ENCODE measurements around the gene PEX11B.

PEX11B gene

DNA sequence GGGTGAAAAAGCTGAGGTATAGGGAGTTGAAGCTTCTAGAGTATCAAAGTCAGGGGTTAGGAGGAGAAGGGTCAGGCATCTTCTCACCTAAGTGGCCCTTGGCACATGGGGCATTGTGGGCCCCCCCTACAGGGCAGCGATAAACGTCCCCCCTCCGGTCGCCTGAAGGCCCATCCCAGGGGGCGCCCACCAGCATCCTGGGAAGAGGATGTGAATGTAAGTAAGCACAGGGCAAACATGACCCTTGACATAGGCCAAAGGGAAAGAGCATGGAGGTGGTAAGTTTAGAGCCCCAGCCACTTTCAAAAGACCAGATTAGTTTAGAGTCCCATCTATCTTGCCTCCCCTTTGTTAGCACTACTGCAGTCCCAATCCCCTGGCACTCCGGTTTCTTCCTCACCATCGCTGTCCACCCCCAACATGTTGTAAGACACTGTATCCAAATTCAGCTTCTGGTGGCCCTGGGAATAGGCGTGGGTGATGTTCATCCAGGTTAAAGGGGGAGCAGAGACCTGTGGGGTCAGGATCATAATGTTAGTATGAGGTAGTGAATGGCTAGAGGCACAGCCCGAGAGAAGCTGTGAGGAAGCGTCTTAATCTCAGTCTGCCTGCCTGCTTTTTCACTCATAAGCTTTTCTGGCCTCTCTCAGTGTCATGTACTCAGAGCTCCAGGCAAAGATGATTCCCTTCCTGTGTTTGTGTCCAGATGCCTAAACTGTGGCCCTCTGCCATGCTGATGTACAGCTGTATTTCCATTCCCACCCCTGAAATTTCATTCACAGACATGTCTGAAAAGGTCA, 11.4 kb downstream of the PEX11B start:
- DNase-seq (ENCODE audit: low spot score): no peak

GRCh38 chr1:145901312-145902021, 17.1 kb downstream of the PEX11B start:
- no peak for DNase-seq (ENCODE audit: low spot score)

GRCh38 chr1:145898756-145899155, 19.8 kb downstream of the PEX11B start:
- no peak for DNase-seq (ENCODE audit: low spot score)

- DNase-seq (ENCODE audit: low spot score): no peak
Measured at GRCh38 chr1:145897969-145898368, 20.5 kb downstream of the PEX11B start.

DNA sequence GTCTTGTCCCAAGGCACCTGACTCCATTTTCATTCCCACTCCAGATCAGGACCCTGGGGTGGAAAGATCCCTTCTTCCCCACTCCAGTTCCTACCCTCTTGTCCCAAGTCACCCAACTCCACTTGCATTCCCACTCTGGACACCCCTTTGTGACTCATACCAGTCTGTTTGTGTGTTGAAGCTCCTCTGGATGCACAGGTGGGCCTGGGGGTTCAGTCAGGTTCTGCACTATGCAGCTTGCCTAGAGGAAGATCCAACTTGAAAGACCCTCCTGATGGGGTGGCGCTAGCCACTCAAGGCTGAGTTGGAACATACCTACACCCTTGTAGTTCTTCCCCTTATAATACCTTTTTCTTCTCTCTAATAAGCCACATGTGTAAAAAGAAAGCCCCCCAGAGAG, 23.0 kb downstream of the PEX11B start:
- DNase-seq (ENCODE audit: low spot score): no peak

DNA sequence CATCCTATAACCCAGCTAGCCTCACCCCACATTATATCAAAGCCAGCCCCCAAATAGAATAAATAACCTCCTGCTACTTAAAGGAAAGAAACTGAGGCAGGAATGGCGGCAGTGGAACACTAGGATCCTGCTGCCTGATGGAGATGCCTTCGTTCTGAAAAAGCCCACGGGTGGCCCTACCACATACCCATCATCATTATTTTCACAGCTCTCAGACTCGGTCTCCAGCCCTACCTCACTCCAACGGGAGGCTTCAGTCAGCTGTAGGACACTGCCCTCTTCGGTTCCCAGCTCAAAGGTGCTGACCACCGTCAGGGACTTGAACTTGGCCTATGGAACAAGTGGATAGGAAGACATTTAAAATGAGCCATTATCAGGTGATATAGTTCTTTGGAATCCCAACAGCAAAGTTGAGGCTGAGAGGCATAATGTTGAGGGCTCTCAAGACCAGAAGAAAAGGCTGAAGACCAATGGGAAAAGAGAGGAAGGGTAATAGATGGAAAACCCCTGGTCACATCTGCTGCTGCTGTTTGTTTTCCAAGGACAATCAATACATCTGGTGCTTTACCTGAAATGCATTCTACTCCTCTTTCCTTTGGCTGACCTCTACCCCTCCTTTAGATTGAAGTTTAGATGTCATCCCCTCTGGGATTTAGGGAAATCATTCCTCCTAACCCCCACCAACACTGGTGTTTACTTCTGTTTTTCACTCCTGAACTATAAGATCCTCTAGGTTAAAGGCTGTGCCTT, 25.0 kb downstream of the PEX11B start:
- DNase-seq (ENCODE audit: low spot score): no peak

GRCh38 chr1:145892486-145893087, 25.9 kb downstream of the PEX11B start:
- no peak for DNase-seq (ENCODE audit: low spot score)

- DNase-seq (ENCODE audit: low spot score): peak; percentile 93
Measured at GRCh38 chr1:145891587-145892485, 26.7 kb downstream of the PEX11B start.

GRCh38 chr1:145891143-145891542, 27.4 kb downstream of the PEX11B start:
- no peak for DNase-seq (ENCODE audit: low spot score)

DNA sequence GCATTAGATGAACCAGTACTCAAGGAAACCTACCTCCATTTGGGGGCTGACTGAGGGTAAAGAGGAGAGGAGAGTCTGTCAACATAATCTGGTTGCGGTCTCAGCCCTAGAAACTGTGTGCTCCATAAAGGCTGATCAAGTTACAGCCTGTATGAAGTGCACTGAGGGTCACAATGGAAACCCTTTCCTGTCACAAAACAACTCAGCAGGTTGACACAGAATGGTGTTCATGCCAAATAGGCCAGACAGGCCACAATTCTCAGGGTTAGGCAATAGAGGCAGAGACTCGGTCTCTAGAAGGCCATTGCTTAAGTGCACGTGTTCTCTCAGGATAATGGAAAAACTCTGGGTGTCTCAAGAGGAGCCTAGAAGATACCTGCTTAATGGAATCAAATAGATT, 28.8 kb downstream of the PEX11B start:
- DNase-seq (ENCODE audit: low spot score): no peak

- DNase-seq (ENCODE audit: low spot score): no peak
Measured at GRCh38 chr1:145887631-145888030, 30.9 kb downstream of the PEX11B start.

- no peak for DNase-seq (ENCODE audit: low spot score)
Measured at GRCh38 chr1:145886816-145887215, 31.7 kb downstream of the PEX11B start.

GRCh38 chr1:145886390-145886789, 32.1 kb downstream of the PEX11B start:
- no peak for DNase-seq (ENCODE audit: low spot score)

DNA sequence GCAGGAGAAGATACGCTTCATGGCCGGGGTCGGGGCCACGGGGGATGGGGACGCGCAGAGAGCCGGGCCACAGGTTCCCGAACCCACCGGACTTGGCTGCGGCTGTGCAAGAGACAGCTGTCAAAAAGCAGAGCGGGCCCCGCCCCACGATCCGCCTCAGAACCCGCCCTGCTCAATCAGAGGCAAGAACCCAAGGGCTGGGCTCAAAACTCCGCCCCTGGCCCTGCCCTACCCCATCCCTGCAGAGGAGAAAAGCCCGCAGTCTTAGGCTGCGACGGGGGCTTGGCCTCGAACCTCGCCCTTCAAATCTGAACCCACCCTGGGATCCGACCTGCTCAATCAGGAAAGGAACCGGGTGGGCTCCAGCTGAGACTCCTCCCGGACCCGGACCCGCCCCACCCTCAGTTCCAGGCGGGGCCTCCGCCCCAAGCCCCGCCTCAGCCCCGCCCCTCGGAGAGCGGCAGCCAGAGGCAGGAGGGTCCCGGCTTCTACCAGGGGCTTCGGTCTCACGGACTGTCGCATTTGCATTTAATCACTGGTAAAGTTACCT, 32.7 kb downstream of the PEX11B start, which contains the start of gene ANKRD35:
Gene ANKRD35 (minus strand): TSS at position 129 of the 550 bp plus-strand sequence. CDS start 108 bp downstream, at position 21.
- DNase-seq (ENCODE audit: low spot score): peak; percentile 95

GRCh38 chr1:145884675-145885074, 33.8 kb downstream of the PEX11B start:
- DNase-seq (ENCODE audit: low spot score): peak; percentile 48

DNA sequence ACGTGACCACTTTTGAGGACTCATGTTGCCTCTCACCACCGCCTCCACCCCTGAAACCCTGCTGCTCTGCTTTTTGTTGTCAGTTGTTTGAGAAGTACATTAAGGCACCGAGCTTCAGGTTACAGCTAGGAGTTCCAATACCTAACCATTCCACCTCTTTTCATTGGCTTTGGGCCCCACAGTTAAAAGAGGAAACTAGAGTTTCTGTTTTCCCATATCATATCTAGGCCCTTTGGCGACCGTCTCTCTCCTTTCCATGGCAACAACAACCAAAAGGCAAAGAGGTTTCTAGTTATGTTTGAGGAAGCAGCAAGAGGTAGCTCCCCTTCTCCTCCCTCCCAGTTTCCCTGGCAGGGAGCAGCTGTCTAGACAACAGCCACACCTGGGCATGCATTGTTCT, 38.7 kb downstream of the PEX11B start:
- DNase-seq (ENCODE audit: low spot score): no peak

DNA sequence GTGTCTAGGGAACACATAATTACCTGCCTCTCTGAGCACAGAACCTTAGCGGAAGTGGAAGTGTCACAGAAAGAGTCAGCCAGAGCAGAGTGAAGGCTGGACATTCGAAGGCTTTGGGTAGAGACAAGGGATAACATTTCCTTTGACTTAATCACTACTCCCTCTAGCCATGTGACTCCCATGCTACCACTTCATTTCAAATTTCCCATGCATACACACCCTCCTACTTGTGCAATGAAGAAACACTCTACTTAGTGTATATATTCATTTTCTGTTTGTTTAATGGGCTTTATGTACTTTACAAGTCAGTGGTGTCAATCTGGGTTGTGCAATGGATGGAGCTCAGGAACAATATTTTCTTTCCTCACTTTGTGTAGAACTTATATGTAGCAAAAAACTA, 39.8 kb downstream of the PEX11B start:
- no peak for DNase-seq (ENCODE audit: low spot score)

GRCh38 chr1:145877923-145878486, 40.5 kb downstream of the PEX11B start:
- DNase-seq (ENCODE audit: low spot score): no peak

DNA sequence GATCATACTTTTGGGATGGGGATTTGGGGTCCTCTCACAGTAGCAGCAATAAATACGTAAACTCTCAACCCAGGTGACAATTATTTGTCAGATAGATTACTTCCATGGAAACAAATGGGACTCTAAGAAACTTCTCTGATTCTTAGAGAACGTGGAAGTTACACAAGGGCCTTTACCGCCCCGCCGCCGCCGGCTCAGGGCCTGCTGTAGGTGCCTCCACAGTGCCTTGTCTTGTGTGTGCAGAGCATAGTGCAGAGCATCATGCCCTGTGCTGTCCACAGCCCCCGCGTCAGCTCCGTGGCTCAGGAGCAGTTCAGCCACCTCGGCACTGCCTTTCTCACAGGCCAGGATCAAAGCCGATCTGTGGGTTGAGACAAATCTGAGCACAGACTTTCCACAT, 43.9 kb downstream of the PEX11B start:
- no peak for DNase-seq (ENCODE audit: low spot score)
